ENCODE data around the gene ST8SIA2. TPM values are rescaled to one million over a fixed set of nuclear protein-coding genes. Genes with fewer than 3 reads are reported as not detected.

Gene ST8SIA2, protein sequence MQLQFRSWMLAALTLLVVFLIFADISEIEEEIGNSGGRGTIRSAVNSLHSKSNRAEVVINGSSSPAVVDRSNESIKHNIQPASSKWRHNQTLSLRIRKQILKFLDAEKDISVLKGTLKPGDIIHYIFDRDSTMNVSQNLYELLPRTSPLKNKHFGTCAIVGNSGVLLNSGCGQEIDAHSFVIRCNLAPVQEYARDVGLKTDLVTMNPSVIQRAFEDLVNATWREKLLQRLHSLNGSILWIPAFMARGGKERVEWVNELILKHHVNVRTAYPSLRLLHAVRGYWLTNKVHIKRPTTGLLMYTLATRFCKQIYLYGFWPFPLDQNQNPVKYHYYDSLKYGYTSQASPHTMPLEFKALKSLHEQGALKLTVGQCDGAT
- total RNA-seq (2021): 1.8 to 2.9 TPM (median 2.2 TPM) in 3 replicates
- Bru-seq, nascent RNA: percentile 45 among the genes with signal in this experiment
- long read RNA-seq, experiment 1, full-length matches to known transcripts: 3 of 7 reads
- long read RNA-seq, experiment 1, partial matches to known transcripts: 0 of 7 reads
- long read RNA-seq, experiment 1, other reads (novel, unspliced or antisense): 4 of 7 reads
- long read RNA-seq, experiment 2: 0 reads
- long read RNA-seq, experiment 3, partial matches to known transcripts: 0 of 1 reads
- long read RNA-seq, experiment 3, other reads (novel, unspliced or antisense): 1 of 1 reads

DNA sequence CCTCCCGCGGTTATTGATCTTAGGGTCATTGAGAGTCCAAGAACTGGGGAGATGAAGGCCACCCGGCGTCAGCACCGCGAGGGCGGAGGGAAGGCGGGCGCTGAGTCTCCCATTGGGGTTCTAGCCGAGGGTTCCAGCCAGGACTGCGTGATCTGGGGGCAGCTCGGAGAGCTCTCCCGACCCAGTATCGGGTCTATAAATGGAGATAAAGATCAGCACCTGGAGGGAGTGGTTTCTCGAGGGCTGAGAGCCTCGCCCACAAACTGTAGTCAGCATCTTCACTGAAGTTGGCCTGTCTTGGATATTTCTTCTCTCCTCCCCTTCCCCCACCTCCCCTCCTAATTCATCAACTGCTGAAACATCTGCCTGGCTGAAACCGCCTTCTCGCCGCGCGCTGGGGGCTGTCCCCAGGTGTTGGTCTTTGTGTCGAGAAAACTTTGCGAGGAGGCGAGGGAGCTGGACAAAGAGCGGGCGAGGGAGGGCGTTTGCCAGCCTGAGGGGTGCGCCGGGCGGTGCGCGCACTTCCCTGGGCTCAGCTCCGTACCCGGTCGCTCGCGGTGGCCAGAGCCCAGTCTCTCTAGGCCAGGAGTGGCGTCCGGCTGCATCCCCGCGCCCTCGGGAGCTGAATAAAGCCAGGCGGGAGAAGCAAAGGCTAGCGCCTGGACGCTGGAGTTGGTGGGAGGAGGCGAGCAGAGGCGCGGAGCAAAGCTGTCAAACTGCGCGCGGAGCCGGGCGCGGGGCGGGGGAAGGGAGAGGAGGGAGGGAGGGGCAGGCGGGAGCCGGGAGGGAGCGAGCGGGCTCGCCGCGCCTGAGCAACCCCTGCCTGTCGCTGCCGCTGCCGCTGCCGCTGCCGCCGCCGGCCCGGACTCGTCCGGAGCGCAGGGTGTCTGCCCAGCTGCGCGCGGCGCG, at the start of gene ST8SIA2:
TSS of gene ST8SIA2 (plus strand) at position 811 of the 909 bp plus-strand sequence. CDS start 184 bp downstream, outside the sequence.
- Mint-ChIP-seq H3K27me3 (ENCODE audit: low read depth) (peaks cover 79% of the 10 kb centered on the region), H3K27ac (no peak within 1 kb of the TSS), H3K9me3 (no peaks in the 10 kb centered on the region), H3K4me1 (peaks cover 27% of the 10 kb centered on the region), H3K4me3 (peak within 1 kb of the TSS; percentile 90), H3K36me3 (no peaks in the 10 kb centered on the region)
- CTCF ChIA-PET: interaction anchor here (0.5 to 5.1 kb wide), 19 partner anchors 9 to 537 kb away, joined by 3 to 44 read pairs (median 4); no protein-coding TSS in a partner anchor
- POLR2A ChIA-PET: interaction anchor here (0.6 kb wide), 2 partner anchors 254 to 700 kb away, joined by 3 to 12 read pairs; no protein-coding TSS in a partner anchor
- peak; percentile 50 for ATAC-seq
- DNase-seq (ENCODE audit: low spot score): peak; percentile 80
- TF ChIP-seq, protein P1, sequence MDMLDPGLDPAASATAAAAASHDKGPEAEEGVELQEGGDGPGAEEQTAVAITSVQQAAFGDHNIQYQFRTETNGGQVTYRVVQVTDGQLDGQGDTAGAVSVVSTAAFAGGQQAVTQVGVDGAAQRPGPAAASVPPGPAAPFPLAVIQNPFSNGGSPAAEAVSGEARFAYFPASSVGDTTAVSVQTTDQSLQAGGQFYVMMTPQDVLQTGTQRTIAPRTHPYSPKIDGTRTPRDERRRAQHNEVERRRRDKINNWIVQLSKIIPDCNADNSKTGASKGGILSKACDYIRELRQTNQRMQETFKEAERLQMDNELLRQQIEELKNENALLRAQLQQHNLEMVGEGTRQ (CRISPR knock-in tag; IDR thresholded peaks at IDR 0.05): peak; percentile 18; the same call in 1 of the 2 replicates
- TF ChIP-seq NFYB (CRISPR knock-in tag; conservative IDR thresholded peaks at IDR 0.05; ENCODE audit: low read depth) (no peak), ZNF671 (CRISPR knock-in tag; IDR thresholded peaks at IDR 0.05) (no peak), ETV6 (CRISPR knock-in tag; IDR thresholded peaks at IDR 0.05) (no peak), FOXP1 (CRISPR knock-in tag; IDR thresholded peaks at IDR 0.05; ENCODE audit: borderline replicate concordance) (0 out of 2 replicates have a peak, but pooled peaks have one; percentile 5), RORB (CRISPR knock-in tag; IDR thresholded peaks at IDR 0.05) (no peak), MXD4 (CRISPR knock-in tag; IDR thresholded peaks at IDR 0.05; ENCODE audit: borderline replicate concordance) (no peak), GABPB1 (CRISPR knock-in tag; IDR thresholded peaks at IDR 0.05) (no peak), OVOL2 (CRISPR knock-in tag; IDR thresholded peaks at IDR 0.05; ENCODE audit: borderline replicate concordance) (no peak), ESRRA (CRISPR knock-in tag; IDR thresholded peaks at IDR 0.05; ENCODE audit: borderline replicate concordance) (no peak), CBFB (CRISPR knock-in tag; IDR thresholded peaks at IDR 0.05; ENCODE audit: low read depth) (no peak), TEAD1 (CRISPR knock-in tag; IDR thresholded peaks at IDR 0.05) (no peak)
- TF ChIP-seq, protein P2, sequence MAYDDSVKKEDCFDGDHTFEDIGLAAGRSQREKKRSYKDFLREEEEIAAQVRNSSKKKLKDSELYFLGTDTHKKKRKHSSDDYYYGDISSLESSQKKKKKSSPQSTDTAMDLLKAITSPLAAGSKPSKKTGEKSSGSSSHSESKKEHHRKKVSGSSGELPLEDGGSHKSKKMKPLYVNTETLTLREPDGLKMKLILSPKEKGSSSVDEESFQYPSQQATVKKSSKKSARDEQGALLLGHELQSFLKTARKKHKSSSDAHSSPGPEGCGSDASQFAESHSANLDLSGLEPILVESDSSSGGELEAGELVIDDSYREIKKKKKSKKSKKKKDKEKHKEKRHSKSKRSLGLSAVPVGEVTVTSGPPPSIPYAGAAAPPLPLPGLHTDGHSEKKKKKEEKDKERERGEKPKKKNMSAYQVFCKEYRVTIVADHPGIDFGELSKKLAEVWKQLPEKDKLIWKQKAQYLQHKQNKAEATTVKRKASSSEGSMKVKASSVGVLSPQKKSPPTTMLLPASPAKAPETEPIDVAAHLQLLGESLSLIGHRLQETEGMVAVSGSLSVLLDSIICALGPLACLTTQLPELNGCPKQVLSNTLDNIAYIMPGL (CRISPR knock-in tag; IDR thresholded peaks at IDR 0.05): peak; percentile 63; the same call in 1 of the 2 replicates
- TF ChIP-seq, protein P3, sequence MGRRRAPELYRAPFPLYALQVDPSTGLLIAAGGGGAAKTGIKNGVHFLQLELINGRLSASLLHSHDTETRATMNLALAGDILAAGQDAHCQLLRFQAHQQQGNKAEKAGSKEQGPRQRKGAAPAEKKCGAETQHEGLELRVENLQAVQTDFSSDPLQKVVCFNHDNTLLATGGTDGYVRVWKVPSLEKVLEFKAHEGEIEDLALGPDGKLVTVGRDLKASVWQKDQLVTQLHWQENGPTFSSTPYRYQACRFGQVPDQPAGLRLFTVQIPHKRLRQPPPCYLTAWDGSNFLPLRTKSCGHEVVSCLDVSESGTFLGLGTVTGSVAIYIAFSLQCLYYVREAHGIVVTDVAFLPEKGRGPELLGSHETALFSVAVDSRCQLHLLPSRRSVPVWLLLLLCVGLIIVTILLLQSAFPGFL (CRISPR knock-in tag; IDR thresholded peaks at IDR 0.05; ENCODE audit: borderline replicate concordance): no peak
- TF ChIP-seq, protein P4, sequence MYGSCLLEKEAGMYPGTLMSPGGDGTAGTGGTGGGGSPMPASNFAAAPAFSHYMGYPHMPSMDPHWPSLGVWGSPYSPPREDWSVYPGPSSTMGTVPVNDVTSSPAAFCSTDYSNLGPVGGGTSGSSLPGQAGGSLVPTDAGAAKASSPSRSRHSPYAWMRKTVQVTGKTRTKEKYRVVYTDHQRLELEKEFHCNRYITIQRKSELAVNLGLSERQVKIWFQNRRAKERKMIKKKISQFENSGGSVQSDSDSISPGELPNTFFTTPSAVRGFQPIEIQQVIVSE (CRISPR knock-in tag; IDR thresholded peaks at IDR 0.05; ENCODE audit: borderline replicate concordance): no peak
- TF ChIP-seq, protein P5, sequence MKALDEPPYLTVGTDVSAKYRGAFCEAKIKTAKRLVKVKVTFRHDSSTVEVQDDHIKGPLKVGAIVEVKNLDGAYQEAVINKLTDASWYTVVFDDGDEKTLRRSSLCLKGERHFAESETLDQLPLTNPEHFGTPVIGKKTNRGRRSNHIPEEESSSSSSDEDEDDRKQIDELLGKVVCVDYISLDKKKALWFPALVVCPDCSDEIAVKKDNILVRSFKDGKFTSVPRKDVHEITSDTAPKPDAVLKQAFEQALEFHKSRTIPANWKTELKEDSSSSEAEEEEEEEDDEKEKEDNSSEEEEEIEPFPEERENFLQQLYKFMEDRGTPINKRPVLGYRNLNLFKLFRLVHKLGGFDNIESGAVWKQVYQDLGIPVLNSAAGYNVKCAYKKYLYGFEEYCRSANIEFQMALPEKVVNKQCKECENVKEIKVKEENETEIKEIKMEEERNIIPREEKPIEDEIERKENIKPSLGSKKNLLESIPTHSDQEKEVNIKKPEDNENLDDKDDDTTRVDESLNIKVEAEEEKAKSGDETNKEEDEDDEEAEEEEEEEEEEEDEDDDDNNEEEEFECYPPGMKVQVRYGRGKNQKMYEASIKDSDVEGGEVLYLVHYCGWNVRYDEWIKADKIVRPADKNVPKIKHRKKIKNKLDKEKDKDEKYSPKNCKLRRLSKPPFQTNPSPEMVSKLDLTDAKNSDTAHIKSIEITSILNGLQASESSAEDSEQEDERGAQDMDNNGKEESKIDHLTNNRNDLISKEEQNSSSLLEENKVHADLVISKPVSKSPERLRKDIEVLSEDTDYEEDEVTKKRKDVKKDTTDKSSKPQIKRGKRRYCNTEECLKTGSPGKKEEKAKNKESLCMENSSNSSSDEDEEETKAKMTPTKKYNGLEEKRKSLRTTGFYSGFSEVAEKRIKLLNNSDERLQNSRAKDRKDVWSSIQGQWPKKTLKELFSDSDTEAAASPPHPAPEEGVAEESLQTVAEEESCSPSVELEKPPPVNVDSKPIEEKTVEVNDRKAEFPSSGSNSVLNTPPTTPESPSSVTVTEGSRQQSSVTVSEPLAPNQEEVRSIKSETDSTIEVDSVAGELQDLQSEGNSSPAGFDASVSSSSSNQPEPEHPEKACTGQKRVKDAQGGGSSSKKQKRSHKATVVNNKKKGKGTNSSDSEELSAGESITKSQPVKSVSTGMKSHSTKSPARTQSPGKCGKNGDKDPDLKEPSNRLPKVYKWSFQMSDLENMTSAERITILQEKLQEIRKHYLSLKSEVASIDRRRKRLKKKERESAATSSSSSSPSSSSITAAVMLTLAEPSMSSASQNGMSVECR (CRISPR knock-in tag; IDR thresholded peaks at IDR 0.05; ENCODE audit: borderline replicate concordance): no peak; the same call in 1 of the 2 replicates
- TF ChIP-seq, protein P6, sequence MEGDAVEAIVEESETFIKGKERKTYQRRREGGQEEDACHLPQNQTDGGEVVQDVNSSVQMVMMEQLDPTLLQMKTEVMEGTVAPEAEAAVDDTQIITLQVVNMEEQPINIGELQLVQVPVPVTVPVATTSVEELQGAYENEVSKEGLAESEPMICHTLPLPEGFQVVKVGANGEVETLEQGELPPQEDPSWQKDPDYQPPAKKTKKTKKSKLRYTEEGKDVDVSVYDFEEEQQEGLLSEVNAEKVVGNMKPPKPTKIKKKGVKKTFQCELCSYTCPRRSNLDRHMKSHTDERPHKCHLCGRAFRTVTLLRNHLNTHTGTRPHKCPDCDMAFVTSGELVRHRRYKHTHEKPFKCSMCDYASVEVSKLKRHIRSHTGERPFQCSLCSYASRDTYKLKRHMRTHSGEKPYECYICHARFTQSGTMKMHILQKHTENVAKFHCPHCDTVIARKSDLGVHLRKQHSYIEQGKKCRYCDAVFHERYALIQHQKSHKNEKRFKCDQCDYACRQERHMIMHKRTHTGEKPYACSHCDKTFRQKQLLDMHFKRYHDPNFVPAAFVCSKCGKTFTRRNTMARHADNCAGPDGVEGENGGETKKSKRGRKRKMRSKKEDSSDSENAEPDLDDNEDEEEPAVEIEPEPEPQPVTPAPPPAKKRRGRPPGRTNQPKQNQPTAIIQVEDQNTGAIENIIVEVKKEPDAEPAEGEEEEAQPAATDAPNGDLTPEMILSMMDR (IDR thresholded peaks at IDR 0.05): no peak
- TF ChIP-seq, protein P7, sequence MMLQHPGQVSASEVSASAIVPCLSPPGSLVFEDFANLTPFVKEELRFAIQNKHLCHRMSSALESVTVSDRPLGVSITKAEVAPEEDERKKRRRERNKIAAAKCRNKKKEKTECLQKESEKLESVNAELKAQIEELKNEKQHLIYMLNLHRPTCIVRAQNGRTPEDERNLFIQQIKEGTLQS (CRISPR knock-in tag; conservative IDR thresholded peaks at IDR 0.05): no peak
- TF ChIP-seq, protein P8, sequence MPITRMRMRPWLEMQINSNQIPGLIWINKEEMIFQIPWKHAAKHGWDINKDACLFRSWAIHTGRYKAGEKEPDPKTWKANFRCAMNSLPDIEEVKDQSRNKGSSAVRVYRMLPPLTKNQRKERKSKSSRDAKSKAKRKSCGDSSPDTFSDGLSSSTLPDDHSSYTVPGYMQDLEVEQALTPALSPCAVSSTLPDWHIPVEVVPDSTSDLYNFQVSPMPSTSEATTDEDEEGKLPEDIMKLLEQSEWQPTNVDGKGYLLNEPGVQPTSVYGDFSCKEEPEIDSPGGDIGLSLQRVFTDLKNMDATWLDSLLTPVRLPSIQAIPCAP (CRISPR knock-in tag; IDR thresholded peaks at IDR 0.05): no peak
- TF ChIP-seq, protein P9, sequence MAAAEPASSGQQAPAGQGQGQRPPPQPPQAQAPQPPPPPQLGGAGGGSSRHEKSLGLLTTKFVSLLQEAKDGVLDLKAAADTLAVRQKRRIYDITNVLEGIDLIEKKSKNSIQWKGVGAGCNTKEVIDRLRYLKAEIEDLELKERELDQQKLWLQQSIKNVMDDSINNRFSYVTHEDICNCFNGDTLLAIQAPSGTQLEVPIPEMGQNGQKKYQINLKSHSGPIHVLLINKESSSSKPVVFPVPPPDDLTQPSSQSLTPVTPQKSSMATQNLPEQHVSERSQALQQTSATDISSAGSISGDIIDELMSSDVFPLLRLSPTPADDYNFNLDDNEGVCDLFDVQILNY (CRISPR knock-in tag; IDR thresholded peaks at IDR 0.05): peak; percentile 36; the same call in 1 of the 2 replicates

All from WTC11 (cell line).